MM.1S (cell line): ENCODE measurements around the gene FYN.
"Not testable (repeated sequence)": the region's sequence is repeated elsewhere in the genome, so short reads cannot be mapped to it uniquely, and the experiment has no call there.

ENCODE experiments used
- DNase-seq: peaks from one replicate; pipeline ENCODE4 v3.0.0-alpha.2; 2015
- H2AFZ ChIP-seq: fragments of 300-600 bp; sonication (generic); 2 replicates; pipeline ENCODE4 v1.6.0; 2016; ENCODE audit warnings: antibody characterized with exemption, low read length
- H3F3A ChIP-seq: fragments of 300-600 bp; sonication (generic); 2 replicates; pipeline ENCODE4 v1.6.1; 2016; ENCODE audit warnings: mild to moderate bottlenecking, antibody characterized with exemption, low read length, moderate library complexity, mixed read lengths; ENCODE audit not compliant: insufficient read depth
- H3K27ac ChIP-seq: fragments of 300-600 bp; sonication (generic); 2 replicates; pipeline ENCODE4 v1.5.1; 2016; ENCODE audit warnings: mild to moderate bottlenecking, low read length
- H3K27me3 ChIP-seq: fragments of 300-600 bp; sonication (generic); replicated peaks from 2 replicates; pipeline ENCODE4 v1.6.0; 2016; ENCODE audit warnings: low read length; ENCODE audit not compliant: insufficient read depth
- H3K36me3 ChIP-seq: fragments of 300-600 bp; sonication (generic); replicated peaks from 2 replicates; pipeline ENCODE4 v1.6.1; 2016; ENCODE audit warnings: mild to moderate bottlenecking, low read length, mixed read lengths; ENCODE audit not compliant: insufficient read depth
- H3K4me1 ChIP-seq: fragments of 300-600 bp; sonication (generic); 2 replicates; pipeline ENCODE4 v1.6.1; 2016; ENCODE audit warnings: low read length, mixed read lengths
- H3K4me2 ChIP-seq: fragments of 300-600 bp; sonication (generic); 2 replicates; pipeline ENCODE4 v1.6.0; 2016; ENCODE audit warnings: low read depth, low read length
- H3K4me3 ChIP-seq: fragments of 300-600 bp; sonication (generic); 2 replicates; pipeline ENCODE4 v1.5.1; 2016; ENCODE audit warnings: low read length, mixed read lengths
- H3K79me2 ChIP-seq: fragments of 300-600 bp; sonication (generic); 2 replicates; pipeline ENCODE4 v1.6.1; 2016; ENCODE audit warnings: mixed run types, low read length, mixed read lengths
- H3K9ac ChIP-seq: fragments of 300-600 bp; sonication (generic); 2 replicates; pipeline ENCODE4 v1.6.1; 2016; ENCODE audit warnings: low read length, mixed read lengths
- H3K9me2 ChIP-seq: fragments of 300-600 bp; sonication (generic); replicated peaks from 2 replicates; pipeline ENCODE4 v1.6.1; 2016; ENCODE audit warnings: mild to moderate bottlenecking, low read length, mixed read lengths; ENCODE audit not compliant: insufficient read depth
- H3K9me3 ChIP-seq: fragments of 300-600 bp; sonication (generic); replicated peaks from 2 replicates; pipeline ENCODE4 v1.6.1; 2016; ENCODE audit warnings: mild to moderate bottlenecking, low read length, mixed read lengths; ENCODE audit not compliant: insufficient read depth
- H4K20me1 ChIP-seq: fragments of 300-600 bp; sonication (generic); 2 replicates; pipeline ENCODE4 v1.6.1; 2016; ENCODE audit warnings: mild to moderate bottlenecking, low read length, moderate library complexity, mixed read lengths; ENCODE audit not compliant: insufficient read depth
- CTCF ChIP-seq: fragments of 300-600 bp; sonication (generic); IDR thresholded peaks from 2 replicates; pipeline ENCODE4 v1.5.1; 2016; ENCODE audit warnings: antibody characterized with exemption, low read length, mixed read lengths
- EZH2 ChIP-seq: fragments of 300-600 bp; sonication (generic); optimal IDR thresholded peaks from 2 replicates; pipeline ENCODE3; 2017; ENCODE audit warnings: low read depth, mild to moderate bottlenecking, antibody characterized with exemption, low read length, mixed read lengths
- EZH2phosphoT487 ChIP-seq: fragments of 300-600 bp; sonication (generic); IDR thresholded peaks from 2 replicates; pipeline ENCODE4 v1.6.1; 2018; ENCODE audit warnings: antibody characterized with exemption, low read length

FYN gene

DNA sequence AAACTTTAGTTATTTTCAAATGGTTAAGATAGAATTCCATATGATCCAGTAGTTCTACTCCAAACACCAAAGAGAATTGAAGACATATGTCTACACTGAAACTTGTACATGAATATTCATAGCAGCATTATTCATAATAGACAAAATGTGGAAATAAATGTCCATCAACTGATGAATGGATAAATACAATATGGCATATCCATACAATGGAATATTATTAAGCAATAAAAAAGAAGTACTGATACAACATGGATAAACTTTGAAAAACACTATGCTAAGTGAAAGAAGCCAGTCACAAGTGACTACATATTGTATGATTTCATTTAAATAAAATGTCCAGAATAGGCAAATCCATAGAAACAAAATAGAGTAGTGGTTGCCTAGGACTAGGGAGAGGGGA, 234.0 kb downstream of the FYN start:
- Histone ChIP-seq H2AFZ (no peak overlapping the region), H3K4me3 (no peak overlapping the region), H3K4me2 (no peak overlapping the region), H3K36me3 (no peaks in the 10 kb centered on the region), H3K27ac (no peak overlapping the region), H3K9ac (no peak overlapping the region), H3K79me2 (no peaks in the 10 kb centered on the region), H4K20me1 (no peaks in the 10 kb centered on the region), H3K9me2 (no peaks in the 10 kb centered on the region), H3F3A (no peaks in the 10 kb centered on the region), H3K27me3 (no peaks in the 10 kb centered on the region), H3K4me1 (no peaks in the 10 kb centered on the region), H3K9me3 (no peaks in the 10 kb centered on the region)
- TF ChIP-seq EZH2phosphoT487 (no peak), EZH2 (no peak), CTCF (no peak)
- no peak for DNase-seq

GRCh38 chr6:111634981-111635380, 238.3 kb downstream of the FYN start:
- H3K9me2 ChIP-seq, H3K4me2 ChIP-seq, H3F3A ChIP-seq, H3K36me3 ChIP-seq, DNase-seq, H3K4me3 ChIP-seq, H2AFZ ChIP-seq, H3K27me3 ChIP-seq, H3K79me2 ChIP-seq, H3K27ac ChIP-seq, H3K4me1 ChIP-seq, H3K9me3 ChIP-seq, H4K20me1 ChIP-seq, H3K9ac ChIP-seq: not testable (repeated sequence)

DNA sequence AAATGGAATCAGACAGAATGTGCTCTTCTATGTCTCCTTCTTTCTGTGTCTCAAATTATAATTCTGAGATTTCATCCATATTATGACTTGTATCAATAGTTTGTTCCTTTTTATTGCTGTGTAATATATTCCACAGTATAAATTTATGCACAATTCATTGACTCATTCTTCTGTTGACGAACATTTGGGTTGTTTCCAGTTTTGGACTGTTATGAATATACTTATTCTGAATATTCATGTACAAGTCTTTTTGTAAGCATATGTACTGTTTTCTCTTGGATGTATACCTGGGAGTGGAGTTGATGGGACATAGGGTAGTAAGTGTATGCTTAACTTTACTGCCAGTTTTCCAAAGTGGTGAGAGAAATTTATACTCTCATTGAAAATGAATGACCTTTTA, 239.4 kb downstream of the FYN start:
- Histone ChIP-seq H3F3A (no peaks in the 10 kb centered on the region), H3K4me2 (no peak overlapping the region), H3K9me3 (no peaks in the 10 kb centered on the region), H2AFZ (no peak overlapping the region), H3K27me3 (no peaks in the 10 kb centered on the region), H3K36me3 (no peaks in the 10 kb centered on the region), H3K4me3 (no peak overlapping the region), H3K9ac (no peak overlapping the region), H4K20me1 (no peaks in the 10 kb centered on the region), H3K79me2 (no peaks in the 10 kb centered on the region), H3K9me2 (no peaks in the 10 kb centered on the region), H3K27ac (no peak overlapping the region), H3K4me1 (no peaks in the 10 kb centered on the region)
- TF ChIP-seq EZH2phosphoT487: no peak
- TF ChIP-seq EZH2: no peak
- TF ChIP-seq CTCF: no peak
- DNase-seq: no peak

- Histone ChIP-seq H3F3A (no peaks in the 10 kb centered on the region), H4K20me1 (no peaks in the 10 kb centered on the region), H3K9ac (no peak overlapping the region), H3K27ac (no peak overlapping the region), H3K9me3 (no peaks in the 10 kb centered on the region), H3K4me1 (no peaks in the 10 kb centered on the region), H2AFZ (no peak overlapping the region), H3K79me2 (no peaks in the 10 kb centered on the region), H3K27me3 (no peaks in the 10 kb centered on the region), H3K4me3 (no peak overlapping the region), H3K9me2 (no peaks in the 10 kb centered on the region), H3K4me2 (no peak overlapping the region), H3K36me3 (no peaks in the 10 kb centered on the region)
- TF ChIP-seq EZH2phosphoT487: no peak
- TF ChIP-seq EZH2: no peak
- TF ChIP-seq CTCF: no peak
- no peak for DNase-seq
Measured at GRCh38 chr6:111632468-111633247, 240.6 kb downstream of the FYN start.
